Osteoblast (primary cell): ENCODE data around the gene TNS2. TPM values are rescaled to one million over a fixed set of nuclear protein-coding genes. Genes with fewer than 3 reads are reported as not detected.
A peak's percentile ranks its signal among the peaks of the same experiment; 100 is the strongest.
"Not testable (repeated sequence)": the region's sequence is repeated elsewhere in the genome, so short reads cannot be mapped to it uniquely, and the experiment has no call there.

Experiments
- DNase-seq: peaks from one replicate; pipeline ENCODE4 v3.0.0; 2011; ENCODE audit warnings: low spot score, mixed read lengths; ENCODE audit not compliant: insufficient read length; ENCODE audit errors: missing footprints
- H2AFZ ChIP-seq: 2 replicates; pipeline ENCODE4 v1.6.0; 2011; ENCODE audit warnings: mild to moderate bottlenecking, low read length
- H3K27ac ChIP-seq: 2 replicates; pipeline ENCODE4 v1.5.1; 2011; ENCODE audit warnings: mild to moderate bottlenecking, low read depth, low read length, moderate library complexity
- H3K27me3 ChIP-seq: 2 replicates; pipeline ENCODE4 v1.6.0; 2012; ENCODE audit warnings: mild to moderate bottlenecking, control low read depth, inconsistent platforms, low read length, moderate library complexity; ENCODE audit not compliant: insufficient read depth
- H3K36me3 ChIP-seq: 2 replicates; pipeline ENCODE4 v1.5.1; 2011; ENCODE audit warnings: mild to moderate bottlenecking, low read length, control low read depth, moderate library complexity; ENCODE audit not compliant: insufficient read depth
- H3K4me1 ChIP-seq: 2 replicates; pipeline ENCODE4 v1.5.1; 2011; ENCODE audit warnings: mild to moderate bottlenecking, low read length, control low read depth, moderate library complexity; ENCODE audit not compliant: insufficient read depth
- H3K4me2 ChIP-seq: 2 replicates; pipeline ENCODE4 v1.6.0; 2011; ENCODE audit warnings: mild to moderate bottlenecking, low read length; ENCODE audit not compliant: insufficient read depth
- H3K4me3 ChIP-seq: fragments of 200-600 bp; sonication (generic); 3 replicates; pipeline ENCODE4 v1.5.1; 2012; ENCODE audit warnings: mild to moderate bottlenecking, low read length, inconsistent platforms; ENCODE audit not compliant: insufficient read depth
- H3K79me2 ChIP-seq: 2 replicates; pipeline ENCODE4 v1.6.0; 2012; ENCODE audit warnings: mild to moderate bottlenecking, low read length, control low read depth, inconsistent platforms; ENCODE audit not compliant: insufficient read depth
- H3K9me3 ChIP-seq: 2 replicates; pipeline ENCODE4 v1.5.1; 2011; ENCODE audit warnings: low read depth, low read length, control low read depth
- H4K20me1 ChIP-seq: 2 replicates; pipeline ENCODE4 v1.6.0; 2012; ENCODE audit warnings: mild to moderate bottlenecking, low read length, control low read depth; ENCODE audit not compliant: insufficient read depth
- CTCF ChIP-seq: IDR thresholded peaks from 2 replicates; pipeline ENCODE4 v1.5.1; 2011; ENCODE audit warnings: mild to moderate bottlenecking, low read depth, low read length, moderate library complexity; ENCODE audit errors: extremely low read depth
- total RNA-seq: library from RNA; depleted of rRNA; stranded (reverse); fragments of >200 nt; gene quantifications from 2 replicates; pipeline ENCODE4 v1.2.3, GENCODE V29; 2012

Gene TNS2
- total RNA-seq, 1 donor, result 72.0 TPM

GRCh38 chr12:53105256-53105655, 55.4 kb downstream of the TNS2 start:
- no peaks in the 10 kb centered on the region for H3K4me1 ChIP-seq
- no peak overlapping the region for H2AFZ ChIP-seq
- DNase-seq, result peak; percentile 59
- H3K4me3 ChIP-seq, result no peak overlapping the region
- H4K20me1 ChIP-seq, result no peaks in the 10 kb centered on the region
- no peak for TF ChIP-seq CTCF
- peaks cover 14% of the 10 kb centered on the region for H3K36me3 ChIP-seq
- H3K79me2 ChIP-seq, result no peaks in the 10 kb centered on the region
- no peaks in the 10 kb centered on the region for H3K27me3 ChIP-seq
- H3K4me2 ChIP-seq, result no peak overlapping the region
- no peaks in the 10 kb centered on the region for H3K9me3 ChIP-seq
- no peak overlapping the region for H3K27ac ChIP-seq

DNA sequence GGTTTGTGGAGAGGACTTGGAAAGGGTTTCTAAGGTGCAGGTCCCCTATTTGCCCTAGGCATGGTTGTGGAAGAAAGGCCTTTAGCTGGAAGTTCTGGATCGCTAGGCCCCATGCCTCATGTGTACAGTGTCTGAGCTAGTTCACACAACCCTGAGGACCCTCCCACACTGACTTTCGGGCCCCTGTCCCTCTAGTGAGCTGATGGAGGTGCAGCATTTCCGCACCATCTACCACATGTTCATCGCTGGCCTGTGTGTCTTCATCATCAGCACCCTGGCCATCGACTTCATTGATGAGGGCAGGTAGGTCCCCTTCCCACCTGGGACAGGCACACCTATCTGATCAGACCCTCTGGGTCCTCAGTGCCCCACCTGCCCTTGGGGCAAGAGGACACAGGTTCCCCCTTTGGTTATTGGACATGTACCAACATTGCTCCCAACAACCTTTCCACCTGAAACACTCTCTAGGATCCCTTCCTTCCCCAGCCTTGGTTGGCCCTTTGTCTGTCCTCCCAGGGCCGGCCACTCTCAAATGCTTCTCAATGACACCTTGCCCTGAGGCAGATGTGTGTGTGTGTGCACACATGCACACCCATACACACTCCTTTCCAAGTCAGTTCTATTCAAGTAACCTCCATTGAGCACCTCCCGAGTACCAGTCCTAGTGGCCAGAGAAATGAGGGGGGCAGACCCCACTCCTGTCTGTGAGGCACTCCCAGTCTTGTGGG, 56.0 kb downstream of the TNS2 start:
- Histone ChIP-seq H4K20me1 (no peaks in the 10 kb centered on the region), H3K36me3 (peaks cover 8% of the 10 kb centered on the region), H3K4me3 (no peak overlapping the region), H3K79me2 (no peaks in the 10 kb centered on the region), H3K4me2 (no peak overlapping the region), H3K9me3 (no peaks in the 10 kb centered on the region), H2AFZ (no peak overlapping the region), H3K27me3 (no peaks in the 10 kb centered on the region), H3K27ac (no peak overlapping the region), H3K4me1 (no peaks in the 10 kb centered on the region)
- TF ChIP-seq CTCF, result no peak
- DNase-seq, result peak; percentile 44

GRCh38 chr12:53107122-53107521, 57.3 kb downstream of the TNS2 start:
- H3K9me3 ChIP-seq, result no peaks in the 10 kb centered on the region
- H3K4me1 ChIP-seq, result no peaks in the 10 kb centered on the region
- H3K27me3 ChIP-seq, result no peaks in the 10 kb centered on the region
- H3K36me3 ChIP-seq, result peaks cover 1% of the 10 kb centered on the region
- no peaks in the 10 kb centered on the region for H3K79me2 ChIP-seq
- H3K4me2 ChIP-seq, result no peak overlapping the region
- H3K27ac ChIP-seq, result no peak overlapping the region
- DNase-seq, result no peak
- no peak overlapping the region for H3K4me3 ChIP-seq
- no peaks in the 10 kb centered on the region for H4K20me1 ChIP-seq
- no peak overlapping the region for H2AFZ ChIP-seq
- TF ChIP-seq CTCF, result no peak

GRCh38 chr12:53112431-53112830, 62.6 kb downstream of the TNS2 start:
- DNase-seq, result peak; percentile 43
- not testable (repeated sequence) for H3K4me3 ChIP-seq, H3K36me3 ChIP-seq, H3K79me2 ChIP-seq, H2AFZ ChIP-seq, H3K4me2 ChIP-seq, H3K27me3 ChIP-seq, H3K4me1 ChIP-seq, H3K9me3 ChIP-seq, H4K20me1 ChIP-seq, H3K27ac ChIP-seq
